ENCODE measurements around the gene NACC2. TPM values are rescaled to one million over a fixed set of nuclear protein-coding genes. Genes with fewer than 3 reads are reported as not detected.

Gene NACC2
- total RNA-seq, 4 donors from 2014 or later: 93.8 to 192 (median 142) TPM

GRCh38 chr9:135982499-135983207 lies 112.4 kb downstream of the NACC2 start:
- Histone ChIP-seq H3K4me3 (no peak overlapping the region), H3K9me3 (no peaks in the 10 kb centered on the region), H3K36me3 (no peaks in the 10 kb centered on the region), H3K27me3 (peaks cover 0 to 64% (median 4%) of the 10 kb centered on the region in 4 donors), H3K27ac (replicated peaks in 1 of 4) (no peak overlapping the region), H3K4me1 (peaks cover 4 to 14% (median 12%) of the 10 kb centered on the region in 4 donors)
- intact Hi-C loops (cut with DNase I): no loop called here
- WGBS: 85% methylated on average over 19 of the region's 24 CpGs
- no peak for TF ChIP-seq POLR2AphosphoS5 (IDR thresholded peaks at IDR 0.05)
- TF ChIP-seq EP300 (IDR thresholded peaks at IDR 0.05): no peak
- TF ChIP-seq, protein P1, sequence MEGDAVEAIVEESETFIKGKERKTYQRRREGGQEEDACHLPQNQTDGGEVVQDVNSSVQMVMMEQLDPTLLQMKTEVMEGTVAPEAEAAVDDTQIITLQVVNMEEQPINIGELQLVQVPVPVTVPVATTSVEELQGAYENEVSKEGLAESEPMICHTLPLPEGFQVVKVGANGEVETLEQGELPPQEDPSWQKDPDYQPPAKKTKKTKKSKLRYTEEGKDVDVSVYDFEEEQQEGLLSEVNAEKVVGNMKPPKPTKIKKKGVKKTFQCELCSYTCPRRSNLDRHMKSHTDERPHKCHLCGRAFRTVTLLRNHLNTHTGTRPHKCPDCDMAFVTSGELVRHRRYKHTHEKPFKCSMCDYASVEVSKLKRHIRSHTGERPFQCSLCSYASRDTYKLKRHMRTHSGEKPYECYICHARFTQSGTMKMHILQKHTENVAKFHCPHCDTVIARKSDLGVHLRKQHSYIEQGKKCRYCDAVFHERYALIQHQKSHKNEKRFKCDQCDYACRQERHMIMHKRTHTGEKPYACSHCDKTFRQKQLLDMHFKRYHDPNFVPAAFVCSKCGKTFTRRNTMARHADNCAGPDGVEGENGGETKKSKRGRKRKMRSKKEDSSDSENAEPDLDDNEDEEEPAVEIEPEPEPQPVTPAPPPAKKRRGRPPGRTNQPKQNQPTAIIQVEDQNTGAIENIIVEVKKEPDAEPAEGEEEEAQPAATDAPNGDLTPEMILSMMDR (IDR thresholded peaks at IDR 0.05): no peak
- TF ChIP-seq POLR2A (IDR thresholded peaks at IDR 0.05; ENCODE audit: low read depth): no peak
- DNase-seq (ENCODE audit: extremely low spot score): no peak

GRCh38 chr9:135980926-135981630 lies 114.0 kb downstream of the NACC2 start:
- intact Hi-C loops (cut with DNase I): no loop called here
- peaks cover 4 to 14% (median 12%) of the 10 kb centered on the region in 4 donors for H3K4me1 ChIP-seq
- 80% methylated on average over 14 of the region's 29 CpGs for WGBS
- no peaks in the 10 kb centered on the region for H3K9me3 ChIP-seq
- no peaks in the 10 kb centered on the region for H3K36me3 ChIP-seq
- DNase-seq (ENCODE audit: extremely low spot score): no peak
- no peak overlapping the region for H3K4me3 ChIP-seq
- peaks cover 0 to 64% (median 4%) of the 10 kb centered on the region in 4 donors for H3K27me3 ChIP-seq
- TF ChIP-seq POLR2A (IDR thresholded peaks at IDR 0.05; ENCODE audit: low read depth) (no peak), POLR2AphosphoS5 (IDR thresholded peaks at IDR 0.05) (no peak), EP300 (IDR thresholded peaks at IDR 0.05) (no peak)
- TF ChIP-seq, protein P1 (IDR thresholded peaks at IDR 0.05): no peak
- no peak overlapping the region for H3K27ac ChIP-seq (replicated peaks in 1 of 4)

DNA sequence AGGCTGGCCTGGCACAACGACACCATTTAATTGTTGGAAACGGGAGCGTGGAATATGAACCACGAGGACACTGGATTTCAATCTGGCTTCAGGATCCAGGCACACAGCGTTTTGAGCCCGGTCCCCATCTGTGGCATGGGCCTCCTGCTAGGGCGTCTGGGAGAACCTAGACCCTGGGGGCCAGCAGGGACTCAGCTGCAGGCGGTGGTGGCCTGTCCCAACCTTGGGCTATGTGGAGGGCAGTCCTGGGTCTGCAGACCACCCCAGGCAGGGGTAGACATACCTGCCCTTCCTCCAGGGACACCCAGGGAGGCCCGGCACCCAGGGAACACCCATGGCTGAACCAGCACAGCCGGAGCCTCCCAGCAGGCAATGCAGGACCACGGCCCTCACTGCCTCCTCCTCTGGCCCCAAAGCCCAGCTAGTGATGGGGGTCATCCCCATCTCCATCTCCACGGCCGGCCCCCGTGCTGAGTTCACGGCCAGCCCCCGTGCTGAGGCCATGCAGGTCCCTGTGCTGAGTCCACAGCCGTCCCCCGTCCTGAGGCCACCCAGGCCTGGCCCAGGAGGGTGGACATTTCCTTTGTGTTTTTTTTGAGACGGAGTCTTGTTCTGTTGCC lies 115.4 kb downstream of the NACC2 start:
- peaks cover 4 to 14% (median 12%) of the 10 kb centered on the region in 4 donors for H3K4me1 ChIP-seq
- intact Hi-C loops (cut with DNase I): no loop called here
- no peak overlapping the region for H3K4me3 ChIP-seq
- no peak overlapping the region for H3K27ac ChIP-seq (replicated peaks in 1 of 4)
- DNase-seq (ENCODE audit: extremely low spot score): no peak
- WGBS: 63% methylated on average over 11 of the region's 19 CpGs
- H3K27me3 ChIP-seq: peaks cover 0 to 56% (median 4%) of the 10 kb centered on the region in 4 donors
- no peaks in the 10 kb centered on the region for H3K9me3 ChIP-seq
- no peak for TF ChIP-seq POLR2A (IDR thresholded peaks at IDR 0.05; ENCODE audit: low read depth)
- no peaks in the 10 kb centered on the region for H3K36me3 ChIP-seq

DNA sequence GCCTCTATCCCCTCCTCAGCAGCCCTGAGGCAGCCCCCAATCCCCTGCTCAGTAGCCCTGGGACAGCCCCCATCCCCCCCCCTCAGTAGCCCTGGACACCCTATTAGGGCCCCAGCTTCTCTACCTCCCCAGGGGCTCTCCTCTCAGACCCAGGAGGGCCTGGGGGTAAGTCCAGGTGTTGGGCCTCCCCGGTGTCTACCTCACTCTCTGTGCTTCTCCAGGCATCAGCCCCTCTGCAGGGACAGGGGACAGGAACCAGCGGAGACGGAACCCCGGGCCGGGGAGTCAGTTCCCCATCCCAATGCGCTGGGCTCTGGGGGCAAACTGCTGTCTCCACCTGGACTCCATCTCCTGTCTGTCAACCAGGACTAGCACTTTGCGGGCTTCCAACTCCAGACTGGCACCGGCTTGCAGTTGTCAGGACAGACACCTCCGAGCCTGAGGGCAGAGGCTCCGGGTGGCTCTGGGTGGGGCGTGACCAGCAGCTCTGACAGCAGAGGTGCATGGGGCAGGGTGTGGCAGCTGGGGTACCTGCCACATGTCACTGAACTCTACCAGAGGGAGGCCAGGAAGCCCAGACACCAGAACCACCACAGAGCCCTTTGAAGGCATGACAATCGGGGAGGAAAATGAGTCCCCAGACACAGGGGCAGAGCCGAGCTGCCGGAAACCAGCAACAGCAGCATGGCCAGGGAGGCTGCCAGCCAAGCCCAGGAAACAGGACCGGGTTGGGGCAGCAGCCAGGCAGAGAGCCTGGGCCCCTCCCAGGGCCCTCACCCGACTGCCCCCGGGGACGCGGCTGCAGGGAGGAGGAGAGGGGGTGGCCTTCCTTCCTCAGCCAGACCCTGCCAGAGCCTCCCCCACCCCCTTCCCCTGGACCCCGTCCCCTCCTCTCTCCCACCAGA lies 116.2 kb downstream of the NACC2 start:
- Histone ChIP-seq H3K4me3 (no peak overlapping the region), H3K27me3 (peaks cover 0 to 56% (median 4%) of the 10 kb centered on the region in 4 donors), H3K4me1 (peaks cover 4 to 14% (median 12%) of the 10 kb centered on the region in 4 donors), H3K36me3 (no peaks in the 10 kb centered on the region), H3K27ac (replicated peaks in 1 of 4) (no peak overlapping the region), H3K9me3 (no peaks in the 10 kb centered on the region)
- TF ChIP-seq POLR2AphosphoS5 (IDR thresholded peaks at IDR 0.05) (no peak), POLR2A (IDR thresholded peaks at IDR 0.05; ENCODE audit: low read depth) (no peak), EP300 (IDR thresholded peaks at IDR 0.05) (no peak)
- TF ChIP-seq, protein P1 (IDR thresholded peaks at IDR 0.05): no peak
- intact Hi-C loops (cut with DNase I): no loop called here
- 60% methylated on average over 3 of the region's 20 CpGs for WGBS
- no peak for DNase-seq (ENCODE audit: extremely low spot score)

Data from esophagus muscularis mucosa (tissue), 4 donors.